NCI-H187 (cell line): Measurements from ENCODE around the gene FCER1G.
A peak's percentile ranks its signal among the peaks of the same experiment; 100 is the strongest.
"Not testable (repeated sequence)": the region's sequence is repeated elsewhere in the genome, so short reads cannot be mapped to it uniquely, and the experiment has no call there.

ENCODE experiments used
- DNase-seq, 2 experiments: peaks; one replicate each; lab custom pipeline; 2025; lab: John Stamatoyannopoulos, UW

Gene FCER1G

GRCh38 chr1:161229896-161230295 is 14.8 kb downstream of the FCER1G start:
- no peak for DNase-seq

GRCh38 chr1:161230762-161231161 is 15.7 kb downstream of the FCER1G start:
- no peak for DNase-seq

GRCh38 chr1:161233102-161233501 is 18.0 kb downstream of the FCER1G start:
- no peak for DNase-seq

- DNase-seq = no peak
Measured at GRCh38 chr1:161235957-161236775, 21.1 kb downstream of the FCER1G start.

- no peak for DNase-seq
Measured at GRCh38 chr1:161238039-161238473, 23.0 kb downstream of the FCER1G start, which contains the start of gene NR1I3. Gene NR1I3 (minus strand): TSS chr1:161238203. CDS start chr1:161236565, 1,638 bp downstream.

GRCh38 chr1:161241682-161242081 is 26.6 kb downstream of the FCER1G start:
- no peak for DNase-seq

- DNase-seq = no peak
Measured at GRCh38 chr1:161242313-161242712, 27.2 kb downstream of the FCER1G start.

GRCh38 chr1:161244888-161245287 is 29.8 kb downstream of the FCER1G start:
- no peak for DNase-seq

GRCh38 chr1:161250100-161250499 is 35.0 kb downstream of the FCER1G start:
- not testable (repeated sequence) for DNase-seq

GRCh38 chr1:161250829-161251228 is 35.7 kb downstream of the FCER1G start:
- DNase-seq = no peak

GRCh38 chr1:161251579-161251978 is 36.5 kb downstream of the FCER1G start:
- DNase-seq = no peak

GRCh38 chr1:161255302-161255701 is 40.2 kb downstream of the FCER1G start:
- not testable (repeated sequence) for DNase-seq

- not testable (repeated sequence) for DNase-seq
Measured at GRCh38 chr1:161255955-161256520, 40.9 kb downstream of the FCER1G start.

GRCh38 chr1:161257109-161257508 is 42.0 kb downstream of the FCER1G start:
- DNase-seq = not testable (repeated sequence)

GRCh38 chr1:161258439-161259344 is 43.6 kb downstream of the FCER1G start, which contains the start of gene PCP4L1:
Gene PCP4L1 (plus strand): TSS chr1:161258745. CDS start chr1:161258975, 230 bp downstream.
- DNase-seq = no peak

- no peak for DNase-seq
Measured at GRCh38 chr1:161259345-161259702, 44.2 kb downstream of the FCER1G start.

GRCh38 chr1:161259765-161260164 is 44.7 kb downstream of the FCER1G start:
- DNase-seq = no peak

GRCh38 chr1:161260376-161261260 is 45.5 kb downstream of the FCER1G start:
- peak in 1 of 2 experiments; percentile 35 for DNase-seq

- DNase-seq = peak in 1 of 2 experiments; percentile 16
Measured at GRCh38 chr1:161261261-161262235, 46.5 kb downstream of the FCER1G start.

GRCh38 chr1:161265305-161265704 is 50.2 kb downstream of the FCER1G start:
- DNase-seq = no peak
